HG02623 (cell line): ENCODE measurements around the gene COL18A1.

Experiments
- ATAC-seq: cut with Tn5 transposase; IDR thresholded peaks from one replicate; pipeline ENCODE4 v1.9.1; 2021; ENCODE audit warnings: moderate library complexity; ENCODE audit not compliant: unreplicated experiment

The COL18A1 gene

GRCh38 chr21:45464309-45464708 is 59.3 kb downstream of the COL18A1 start:
- no peak for ATAC-seq

GRCh38 chr21:45465105-45465504 is 60.1 kb downstream of the COL18A1 start:
- no peak for ATAC-seq

- ATAC-seq, result no peak
Observed at GRCh38 chr21:45465611-45466329, 60.8 kb downstream of the COL18A1 start.

- no peak for ATAC-seq
Observed at GRCh38 chr21:45466330-45467220, 61.6 kb downstream of the COL18A1 start.

- ATAC-seq, result no peak
Observed at GRCh38 chr21:45467221-45467779, 62.3 kb downstream of the COL18A1 start.

GRCh38 chr21:45468051-45468970 is 63.3 kb downstream of the COL18A1 start:
- no peak for ATAC-seq

GRCh38 chr21:45468971-45469272 is 64.0 kb downstream of the COL18A1 start:
- no peak for ATAC-seq

GRCh38 chr21:45469273-45470086 is 64.5 kb downstream of the COL18A1 start:
- ATAC-seq, result no peak

- ATAC-seq, result no peak
Observed at GRCh38 chr21:45470087-45470515, 65.1 kb downstream of the COL18A1 start.

- no peak for ATAC-seq
Observed at GRCh38 chr21:45470773-45471524, 66.0 kb downstream of the COL18A1 start.

GRCh38 chr21:45471525-45472221 is 66.7 kb downstream of the COL18A1 start:
- no peak for ATAC-seq

GRCh38 chr21:45472445-45473365 is 67.7 kb downstream of the COL18A1 start:
- ATAC-seq, result no peak

GRCh38 chr21:45473496-45474322 is 68.7 kb downstream of the COL18A1 start:
- no peak for ATAC-seq

- no peak for ATAC-seq
Observed at GRCh38 chr21:45474323-45474950, 69.5 kb downstream of the COL18A1 start.

GRCh38 chr21:45475004-45475685 is 70.2 kb downstream of the COL18A1 start:
- ATAC-seq, result no peak
